ENCODE measurements around the gene SCN2B. TPM values are rescaled to one million over a fixed set of nuclear protein-coding genes. Genes with fewer than 3 reads are reported as not detected.

SCN2B gene
- total and polyA plus RNA-seq, 2 of the 13 experiments (the other 11 are each of a cell fraction or from before 2014, with no cell fraction given): 0.01 to 0.02 TPM

DNA sequence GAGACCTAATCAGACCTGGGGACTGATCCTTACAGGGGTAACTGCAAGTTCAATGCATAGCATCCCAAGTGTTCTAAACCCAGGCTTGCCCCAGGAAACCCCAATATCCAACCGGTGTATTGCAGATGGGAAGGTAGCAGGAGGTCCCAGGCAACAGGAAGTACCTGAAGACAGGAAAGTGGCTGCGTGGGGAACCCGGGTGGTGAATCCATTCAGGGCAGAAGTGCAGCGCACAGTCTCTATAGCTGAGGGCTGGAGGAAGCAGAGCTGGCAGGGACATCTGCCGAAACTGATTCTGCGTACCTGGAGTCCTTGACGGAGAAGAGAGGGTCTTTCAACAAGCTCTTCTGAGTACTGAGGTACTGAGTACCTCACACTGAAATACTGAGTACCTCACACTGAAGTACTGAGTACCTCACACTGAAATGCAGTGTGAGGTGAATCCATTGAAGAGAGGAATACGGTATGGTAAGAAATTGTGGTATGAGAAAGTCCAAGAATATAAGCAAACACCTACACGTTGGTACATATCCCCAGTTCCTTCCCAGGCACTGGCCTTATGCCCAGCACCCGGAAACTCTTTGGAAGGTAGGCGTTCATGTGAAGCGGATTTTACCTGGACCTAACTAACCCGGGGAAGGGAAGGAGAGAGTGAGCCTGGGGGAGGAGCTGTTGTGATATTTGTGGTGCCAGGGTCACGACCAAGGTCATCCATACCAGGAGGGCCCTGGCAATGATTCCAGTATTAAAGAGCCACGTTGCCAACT, 43.9 kb downstream of the SCN2B start:
- ATAC-seq (no peak), FAIRE-seq (no peak), DNase-seq (ENCODE audit: low spot score) (no peak)
- ChIA-PET CTCF (ENCODE audit: low intra/inter-chr PET ratio, low total read pairs) (no interaction called here), POLR2A (no interaction called here)
- H3K9me3 ChIP-seq (ENCODE audit: low read length): no peaks in the 10 kb centered on the region
- H3K27me3 ChIP-seq (ENCODE audit: control insufficient read depth in 1 of 2, insufficient read depth in 2 of 2, low read length in 2 of 2): peaks cover 8 to 43% of the 10 kb centered on the region in 2 experiments; a peak in 4 of 5 replicates
- H2AFZ ChIP-seq (ENCODE audit: low read length): no peak overlapping the region
- 43% methylated on average over 14 of the region's 15 CpGs for WGBS (ENCODE audit: low lambda C conversion rate)
- H3K36me3 ChIP-seq (replicated peaks in 1 of 2; ENCODE audit: control insufficient read depth in 1 of 2, insufficient read depth in 2 of 2, low read length in 2 of 2): no peaks in the 10 kb centered on the region
- no peaks in the 10 kb centered on the region for H3K79me2 ChIP-seq (ENCODE audit: insufficient read depth, low read length)
- H3K4me2 ChIP-seq (ENCODE audit: low read depth, low read length): no peak overlapping the region
- H4K20me1 ChIP-seq (ENCODE audit: insufficient read depth, low read length): no peaks in the 10 kb centered on the region
- in situ Hi-C loops (cut with HindIII; ENCODE audit: extremely low pct_ligation_motif_present, low pct_unique_long_range_greater_than_20kb) (loop anchor here (25.0 kb wide), 1 partner anchor 355 kb away; no protein-coding TSS in a partner anchor), intact Hi-C loops (cut with micrococcal nuclease; ENCODE audit: unreplicated experiment) (no loop called here)
- BruUV-seq (replicated peaks): no TSS peak
- no peaks in the 10 kb centered on the region for H3K4me1 ChIP-seq (ENCODE audit: insufficient read depth, low read length)
- no peak overlapping the region for H3K4me3 ChIP-seq (replicated peaks in 1 of 3; ENCODE audit: insufficient read depth in 1 of 3, low read depth in 2 of 3, low read length in 3 of 3)
- TF ChIP-seq ZNF768 (CRISPR knock-in tag; IDR thresholded peaks at IDR 0.05): no peak
- TF ChIP-seq TRAFD1 (CRISPR knock-in tag; IDR thresholded peaks at IDR 0.05; ENCODE audit: borderline replicate concordance): no peak
- TF ChIP-seq SOX5 (CRISPR knock-in tag; IDR thresholded peaks at IDR 0.05; ENCODE audit: borderline replicate concordance): no peak
- TF ChIP-seq BCL6 (CRISPR knock-in tag; IDR thresholded peaks at IDR 0.05): no peak
- TF ChIP-seq ZBTB20 (CRISPR knock-in tag; IDR thresholded peaks at IDR 0.05; ENCODE audit: borderline replicate concordance, low read depth): no peak
- TF ChIP-seq, protein P1, sequence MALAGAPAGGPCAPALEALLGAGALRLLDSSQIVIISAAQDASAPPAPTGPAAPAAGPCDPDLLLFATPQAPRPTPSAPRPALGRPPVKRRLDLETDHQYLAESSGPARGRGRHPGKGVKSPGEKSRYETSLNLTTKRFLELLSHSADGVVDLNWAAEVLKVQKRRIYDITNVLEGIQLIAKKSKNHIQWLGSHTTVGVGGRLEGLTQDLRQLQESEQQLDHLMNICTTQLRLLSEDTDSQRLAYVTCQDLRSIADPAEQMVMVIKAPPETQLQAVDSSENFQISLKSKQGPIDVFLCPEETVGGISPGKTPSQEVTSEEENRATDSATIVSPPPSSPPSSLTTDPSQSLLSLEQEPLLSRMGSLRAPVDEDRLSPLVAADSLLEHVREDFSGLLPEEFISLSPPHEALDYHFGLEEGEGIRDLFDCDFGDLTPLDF (CRISPR knock-in tag; IDR thresholded peaks at IDR 0.05): no peak
- TF ChIP-seq IRX3 (CRISPR knock-in tag; IDR thresholded peaks at IDR 0.05; ENCODE audit: borderline replicate concordance, low read depth): no peak
- no peak for TF ChIP-seq ZNF781 (CRISPR knock-in tag; IDR thresholded peaks at IDR 0.05; ENCODE audit: borderline replicate concordance, not compliant biosample characterization)
- TF ChIP-seq FOXJ3 (CRISPR knock-in tag; IDR thresholded peaks at IDR 0.05; ENCODE audit: borderline replicate concordance): no peak
- no peak for TF ChIP-seq KLF11 (CRISPR knock-in tag; IDR thresholded peaks at IDR 0.05)
- TF ChIP-seq REST (IDR thresholded peaks at IDR 0.05; ENCODE audit: borderline replicate concordance in 1 of 2, low read depth in 1 of 2, low read length in 2 of 2): no peak
- TF ChIP-seq ZNF839 (CRISPR knock-in tag; IDR thresholded peaks at IDR 0.05; ENCODE audit: borderline replicate concordance): no peak
- H3K9ac ChIP-seq (ENCODE audit: insufficient read depth, low read depth, low read length): no peak overlapping the region
- no peak overlapping the region for H3K27ac ChIP-seq (ENCODE audit: extremely low read length, insufficient read depth, low read length)
